Neuron (in vitro differentiated cells): ENCODE data around the gene SPATA1.
A peak's percentile ranks its signal among the peaks of the same experiment; 100 is the strongest.

Source experiments
- H2AFZ ChIP-seq: one replicate; pipeline ENCODE4 v1.6.1; 2013; ENCODE audit warnings: low read depth, mild to moderate bottlenecking, inconsistent platforms, low read length, moderate library complexity
- H3K27me3 ChIP-seq: one replicate; pipeline ENCODE4 v1.6.1; 2013; ENCODE audit warnings: low read length; ENCODE audit not compliant: insufficient read depth
- H3K36me3 ChIP-seq: one replicate; pipeline ENCODE4 v1.6.1; 2013; ENCODE audit warnings: low read length; ENCODE audit not compliant: insufficient read depth
- H3K4me1 ChIP-seq: one replicate; pipeline ENCODE4 v1.6.1; 2013; ENCODE audit warnings: low read length; ENCODE audit not compliant: insufficient read depth
- H3K4me3 ChIP-seq: 2 replicates; pipeline ENCODE4 v1.5.1; 2013; ENCODE audit warnings: mild to moderate bottlenecking, low read length, moderate library complexity
- H3K9me3 ChIP-seq: one replicate; pipeline ENCODE4 v1.6.1; 2013; ENCODE audit warnings: low read length

The SPATA1 gene

GRCh38 chr1:84539972-84540371 lies 33.8 kb downstream of the SPATA1 start:
- Histone ChIP-seq H3K9me3 (no peaks in the 10 kb centered on the region), H3K36me3 (no peaks in the 10 kb centered on the region), H3K4me1 (no peaks in the 10 kb centered on the region), H3K4me3 (no peak overlapping the region), H2AFZ (no peak overlapping the region), H3K27me3 (no peaks in the 10 kb centered on the region)

- Histone ChIP-seq H3K4me3 (no peak overlapping the region), H3K9me3 (no peaks in the 10 kb centered on the region), H3K27me3 (no peaks in the 10 kb centered on the region), H2AFZ (no peak overlapping the region), H3K4me1 (no peaks in the 10 kb centered on the region), H3K36me3 (no peaks in the 10 kb centered on the region)
These were observed 34.6 kb downstream of the SPATA1 start for GRCh38 chr1:84540759-84541158.

GRCh38 chr1:84541679-84542078 lies 35.5 kb downstream of the SPATA1 start:
- Histone ChIP-seq H2AFZ (no peak overlapping the region), H3K9me3 (no peaks in the 10 kb centered on the region), H3K27me3 (no peaks in the 10 kb centered on the region), H3K4me1 (no peaks in the 10 kb centered on the region), H3K36me3 (no peaks in the 10 kb centered on the region), H3K4me3 (no peak overlapping the region)

- Histone ChIP-seq H3K9me3 (no peaks in the 10 kb centered on the region), H2AFZ (no peak overlapping the region), H3K4me3 (no peak overlapping the region), H3K4me1 (no peaks in the 10 kb centered on the region), H3K36me3 (no peaks in the 10 kb centered on the region), H3K27me3 (no peaks in the 10 kb centered on the region)
These were observed 44.6 kb downstream of the SPATA1 start for GRCh38 chr1:84550826-84551225.

- no peaks in the 10 kb centered on the region for H3K9me3 ChIP-seq
- no peaks in the 10 kb centered on the region for H3K27me3 ChIP-seq
- H3K4me3 ChIP-seq: no peak overlapping the region
- H2AFZ ChIP-seq: no peak overlapping the region
- peaks cover 9% of the 10 kb centered on the region for H3K4me1 ChIP-seq
- no peaks in the 10 kb centered on the region for H3K36me3 ChIP-seq
These were observed 63.0 kb downstream of the SPATA1 start for GRCh38 chr1:84569216-84569615.

GRCh38 chr1:84570436-84571149 lies 64.4 kb downstream of the SPATA1 start:
- H3K27me3 ChIP-seq: no peaks in the 10 kb centered on the region

GRCh38 chr1:84571150-84571535 lies 65.0 kb downstream of the SPATA1 start:
- H3K9me3 ChIP-seq: no peaks in the 10 kb centered on the region
- no peak overlapping the region for H2AFZ ChIP-seq
- no peak overlapping the region for H3K4me3 ChIP-seq
- H3K4me1 ChIP-seq: peaks cover 9% of the 10 kb centered on the region
- no peaks in the 10 kb centered on the region for H3K27me3 ChIP-seq
- no peaks in the 10 kb centered on the region for H3K36me3 ChIP-seq

More at GRCh38 chr1:84570436-84571149, 64.4 kb downstream of the SPATA1 start:
- H3K4me3 ChIP-seq: no peak overlapping the region
- H3K4me1 ChIP-seq: peaks cover 9% of the 10 kb centered on the region
- H3K36me3 ChIP-seq: no peaks in the 10 kb centered on the region
- no peak overlapping the region for H2AFZ ChIP-seq
- no peaks in the 10 kb centered on the region for H3K9me3 ChIP-seq

GRCh38 chr1:84573481-84573966 lies 67.3 kb downstream of the SPATA1 start:
- Histone ChIP-seq H3K4me1 (peaks cover 9% of the 10 kb centered on the region), H2AFZ (peak overlapping the region; percentile 92), H3K27me3 (no peaks in the 10 kb centered on the region), H3K9me3 (no peaks in the 10 kb centered on the region), H3K4me3 (peak overlapping the region; percentile 92), H3K36me3 (no peaks in the 10 kb centered on the region)

- H2AFZ ChIP-seq: peak within 1 kb of the TSS; percentile 92
- no peaks in the 10 kb centered on the region for H3K36me3 ChIP-seq
- H3K27me3 ChIP-seq: no peaks in the 10 kb centered on the region
- no peaks in the 10 kb centered on the region for H3K9me3 ChIP-seq
- peaks cover 9% of the 10 kb centered on the region for H3K4me1 ChIP-seq
- H3K4me3 ChIP-seq: peak within 1 kb of the TSS; percentile 92
These were observed 68.0 kb downstream of the SPATA1 start, which contains the start of gene CTBS for GRCh38 chr1:84573967-84574842. Gene CTBS (minus strand): TSS chr1:84574440. CDS start chr1:84574415, 25 bp downstream.

GRCh38 chr1:84574936-84575335 lies 68.8 kb downstream of the SPATA1 start:
- peak overlapping the region; percentile 92 for H3K4me3 ChIP-seq
- H3K36me3 ChIP-seq: no peaks in the 10 kb centered on the region

GRCh38 chr1:84581648-84582047 lies 75.5 kb downstream of the SPATA1 start:
- Histone ChIP-seq H3K4me1 (peaks cover 7% of the 10 kb centered on the region), H3K27me3 (no peaks in the 10 kb centered on the region), H3K4me3 (no peak overlapping the region), H2AFZ (no peak overlapping the region), H3K36me3 (no peaks in the 10 kb centered on the region), H3K9me3 (peaks cover 2% of the 10 kb centered on the region)

More at GRCh38 chr1:84574936-84575335, 68.8 kb downstream of the SPATA1 start:
- peaks cover 9% of the 10 kb centered on the region for H3K4me1 ChIP-seq
- no peaks in the 10 kb centered on the region for H3K9me3 ChIP-seq
- H2AFZ ChIP-seq: peak overlapping the region; percentile 92
- H3K27me3 ChIP-seq: no peaks in the 10 kb centered on the region

- H3K27me3 ChIP-seq: no peaks in the 10 kb centered on the region
- peak overlapping the region; percentile 29 for H2AFZ ChIP-seq
- no peak overlapping the region for H3K4me3 ChIP-seq
- no peaks in the 10 kb centered on the region for H3K36me3 ChIP-seq
- H3K9me3 ChIP-seq: peaks cover 2% of the 10 kb centered on the region
- peaks cover 7% of the 10 kb centered on the region for H3K4me1 ChIP-seq
These were observed 76.8 kb downstream of the SPATA1 start for GRCh38 chr1:84582802-84583587.
